HepG2 (cell line): Measurements from ENCODE around the gene CSK. TPM values are rescaled to one million over a fixed set of nuclear protein-coding genes. Genes with fewer than 3 reads are reported as not detected.

Source experiments
- KDM4B ChIP-seq: sonication (generic); formaldehyde crosslinking; IDR thresholded peaks from 2 replicates; pipeline ENCODE4 v1.4.0; 2020; ENCODE audit warnings: missing genetic modification reagents
- NFE2 ChIP-seq: sonication (generic); formaldehyde crosslinking; IDR thresholded peaks from 2 replicates; pipeline ENCODE4 v1.4.0; 2020; ENCODE audit warnings: missing genetic modification reagents
- NFKBIZ ChIP-seq: IDR thresholded peaks from 2 replicates; pipeline ENCODE4 v1.6.1; 2018; ENCODE audit warnings: missing genetic modification reagents, missing compliant biosample characterization
- NR2C2 ChIP-seq: sonication (generic); formaldehyde crosslinking; IDR thresholded peaks from 2 replicates; pipeline ENCODE4 v1.4.0; 2020; ENCODE audit warnings: missing genetic modification reagents, mild to moderate bottlenecking, moderate library complexity, borderline replicate concordance
- RFXANK ChIP-seq: IDR thresholded peaks from 2 replicates; pipeline ENCODE4 v1.6.1; 2016
- TEAD2 ChIP-seq: sonication (generic); formaldehyde crosslinking; IDR thresholded peaks from 2 replicates; pipeline ENCODE4 v1.9.0; 2021; ENCODE audit warnings: missing genetic modification reagents
- ZKSCAN8 ChIP-seq: IDR thresholded peaks from 2 replicates; pipeline ENCODE4 v1.6.1; 2016; ENCODE audit warnings: borderline replicate concordance, missing genetic modification reagents, missing compliant biosample characterization
- ZNF12 ChIP-seq: sonication (generic); formaldehyde crosslinking; IDR thresholded peaks from 2 replicates; pipeline ENCODE4 v1.5.0; 2020; ENCODE audit warnings: missing genetic modification reagents
- ZNF143 ChIP-seq: sonication (generic); formaldehyde crosslinking; IDR thresholded peaks from 2 replicates; pipeline ENCODE4 v1.4.0; 2020; ENCODE audit warnings: missing genetic modification reagents
- ZNF160 ChIP-seq: sonication (generic); formaldehyde crosslinking; IDR thresholded peaks from 2 replicates; pipeline ENCODE4 v1.8.0; 2022; ENCODE audit warnings: mild to moderate bottlenecking, inconsistent platforms, missing genetic modification reagents
- ZNF282 ChIP-seq: fragments of 450-650 bp; IDR thresholded peaks from 2 replicates; pipeline ENCODE4 v1.6.1; 2018; ENCODE audit not compliant: partially characterized antibody
- ZNF350 ChIP-seq: sonication (generic); formaldehyde crosslinking; IDR thresholded peaks from 2 replicates; pipeline ENCODE4 v1.4.0; 2020; ENCODE audit warnings: mild to moderate bottlenecking, low read depth, missing genetic modification reagents, borderline replicate concordance
- polyA plus RNA-seq, 8 experiments: library from polyadenylated mRNA; depleted of rRNA in 3 of 8; stranded (reverse) in 7 of 8; unstranded in 1 of 8; fragments of >200 nt; fragmentation: Illumina TruSeq in 4 of 8; extraction: Trizol in 4 of 8; gene quantifications; 2 replicates each; pipeline versions ENCODE4 v1.2.1 to v1.2.3, GENCODE V29; 2011 to 2016; ENCODE audit warnings: low read depth in 4 of 8, missing spikeins in 1 of 8, mixed read lengths in 1 of 8; ENCODE audit not compliant: insufficient read depth in 1 of 8
- total RNA-seq, 5 experiments: library from RNA; depleted of rRNA; stranded (reverse); fragments of >200 nt; fragmentation: Illumina TruSeq; extraction: Trizol; gene quantifications; 2 replicates each; pipeline ENCODE4 v1.2.3, GENCODE V29; 2016; ENCODE audit warnings: low read depth in 1 of 5
- TF ChIP-seq, protein P1 (sequence below): sonication (generic); formaldehyde crosslinking; IDR thresholded peaks from 2 replicates; pipeline ENCODE4 v1.4.0; 2020; ENCODE audit warnings: missing genetic modification reagents, mild to moderate bottlenecking, borderline replicate concordance
- TF ChIP-seq, protein P2 (sequence below): IDR thresholded peaks from 2 replicates; pipeline ENCODE4 v1.6.1; 2016; ENCODE audit warnings: mild to moderate bottlenecking, missing biosample characterization, missing genetic modification reagents
- TF ChIP-seq, protein P3 (sequence below): sonication (generic); formaldehyde crosslinking; IDR thresholded peaks from 2 replicates; pipeline ENCODE4 v1.4.0; 2020; ENCODE audit warnings: missing genetic modification reagents, mild to moderate bottlenecking, borderline replicate concordance
- TF ChIP-seq, protein P4 (sequence below): sonication (generic); formaldehyde crosslinking; IDR thresholded peaks from 2 replicates; pipeline ENCODE4 v1.5.0; 2020; ENCODE audit warnings: missing genetic modification reagents, mild to moderate bottlenecking, borderline replicate concordance
- TF ChIP-seq, protein P5 (sequence below): sonication (generic); formaldehyde crosslinking; IDR thresholded peaks from 2 replicates; pipeline ENCODE4 v1.4.0; 2020; ENCODE audit warnings: low read depth, mild to moderate bottlenecking, missing genetic modification reagents

CSK gene
- total and polyA plus RNA-seq, 2 of the 13 experiments (the other 11 are each of a cell fraction or from before 2014, with no cell fraction given), result 12.5 to 21.3 TPM

DNA sequence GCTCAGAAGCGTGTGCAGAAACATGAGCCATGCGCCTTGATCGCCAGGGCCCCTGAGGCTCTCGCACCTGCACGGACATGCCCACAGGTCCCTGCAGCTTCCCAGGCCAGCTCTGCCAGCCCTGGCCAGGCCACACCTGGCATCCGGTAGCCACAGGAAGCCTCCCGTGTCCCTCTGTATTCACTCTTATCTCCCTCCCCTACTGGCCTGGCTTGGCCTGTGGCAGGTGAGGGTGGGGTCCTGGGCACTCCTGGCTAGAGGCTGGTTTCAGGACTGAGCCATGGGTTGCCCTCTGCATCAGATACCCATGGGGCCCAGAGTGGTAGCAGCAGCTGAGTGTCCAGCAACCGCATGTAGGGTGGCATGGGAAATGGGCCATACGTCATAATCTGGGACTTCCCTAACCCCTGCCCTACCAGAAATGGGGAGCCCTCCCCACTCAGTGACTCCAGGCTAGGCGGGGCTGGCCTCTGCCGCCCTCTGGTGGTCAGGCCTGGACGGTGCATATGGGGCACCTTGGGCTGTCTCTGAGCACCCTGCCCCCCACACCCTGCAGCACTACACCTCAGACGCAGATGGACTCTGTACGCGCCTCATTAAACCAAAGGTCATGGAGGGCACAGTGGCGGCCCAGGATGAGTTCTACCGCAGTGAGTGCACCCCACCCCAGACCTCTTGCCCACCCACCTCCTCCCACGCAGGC, 18.1 kb downstream of the CSK start (continued):
- TF ChIP-seq, protein P1, sequence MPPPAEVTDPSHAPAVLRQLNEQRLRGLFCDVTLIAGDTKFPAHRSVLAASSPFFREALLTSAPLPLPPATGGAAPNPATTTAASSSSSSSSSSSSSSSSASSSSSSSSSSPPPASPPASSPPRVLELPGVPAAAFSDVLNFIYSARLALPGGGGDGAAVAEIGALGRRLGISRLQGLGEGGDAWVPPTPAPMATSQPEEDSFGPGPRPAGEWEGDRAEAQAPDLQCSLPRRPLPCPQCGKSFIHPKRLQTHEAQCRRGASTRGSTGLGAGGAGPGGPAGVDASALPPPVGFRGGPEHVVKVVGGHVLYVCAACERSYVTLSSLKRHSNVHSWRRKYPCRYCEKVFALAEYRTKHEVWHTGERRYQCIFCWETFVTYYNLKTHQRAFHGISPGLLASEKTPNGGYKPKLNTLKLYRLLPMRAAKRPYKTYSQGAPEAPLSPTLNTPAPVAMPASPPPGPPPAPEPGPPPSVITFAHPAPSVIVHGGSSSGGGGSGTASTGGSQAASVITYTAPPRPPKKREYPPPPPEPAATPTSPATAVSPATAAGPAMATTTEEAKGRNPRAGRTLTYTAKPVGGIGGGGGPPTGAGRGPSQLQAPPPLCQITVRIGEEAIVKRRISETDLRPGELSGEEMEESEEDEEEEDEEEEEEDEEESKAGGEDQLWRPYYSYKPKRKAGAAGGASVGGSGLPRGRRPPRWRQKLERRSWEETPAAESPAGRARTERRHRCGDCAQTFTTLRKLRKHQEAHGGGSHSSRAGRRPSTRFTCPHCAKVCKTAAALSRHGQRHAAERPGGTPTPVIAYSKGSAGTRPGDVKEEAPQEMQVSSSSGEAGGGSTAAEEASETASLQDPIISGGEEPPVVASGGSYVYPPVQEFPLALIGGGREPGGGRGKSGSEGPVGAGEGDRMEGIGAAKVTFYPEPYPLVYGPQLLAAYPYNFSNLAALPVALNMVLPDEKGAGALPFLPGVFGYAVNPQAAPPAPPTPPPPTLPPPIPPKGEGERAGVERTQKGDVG, result no peak
- TF ChIP-seq TEAD2, result no peak
- no peak for TF ChIP-seq NR2C2
- TF ChIP-seq KDM4B (CRISPR knock-in tag), result no peak
- TF ChIP-seq ZNF160 (CRISPR knock-in tag), result no peak
- TF ChIP-seq ZNF350 (CRISPR knock-in tag), result peak; percentile 60; the same call in 1 of the 2 replicates
- TF ChIP-seq ZKSCAN8, result no peak
- no peak for TF ChIP-seq RFXANK (CRISPR knock-in tag)
- no peak for TF ChIP-seq ZNF282
- TF ChIP-seq, protein P2, sequence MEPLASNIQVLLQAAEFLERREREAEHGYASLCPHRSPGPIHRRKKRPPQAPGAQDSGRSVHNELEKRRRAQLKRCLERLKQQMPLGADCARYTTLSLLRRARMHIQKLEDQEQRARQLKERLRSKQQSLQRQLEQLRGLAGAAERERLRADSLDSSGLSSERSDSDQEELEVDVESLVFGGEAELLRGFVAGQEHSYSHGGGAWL (CRISPR knock-in tag), result no peak
- no peak for TF ChIP-seq NFKBIZ (CRISPR knock-in tag)
- TF ChIP-seq, protein P3, sequence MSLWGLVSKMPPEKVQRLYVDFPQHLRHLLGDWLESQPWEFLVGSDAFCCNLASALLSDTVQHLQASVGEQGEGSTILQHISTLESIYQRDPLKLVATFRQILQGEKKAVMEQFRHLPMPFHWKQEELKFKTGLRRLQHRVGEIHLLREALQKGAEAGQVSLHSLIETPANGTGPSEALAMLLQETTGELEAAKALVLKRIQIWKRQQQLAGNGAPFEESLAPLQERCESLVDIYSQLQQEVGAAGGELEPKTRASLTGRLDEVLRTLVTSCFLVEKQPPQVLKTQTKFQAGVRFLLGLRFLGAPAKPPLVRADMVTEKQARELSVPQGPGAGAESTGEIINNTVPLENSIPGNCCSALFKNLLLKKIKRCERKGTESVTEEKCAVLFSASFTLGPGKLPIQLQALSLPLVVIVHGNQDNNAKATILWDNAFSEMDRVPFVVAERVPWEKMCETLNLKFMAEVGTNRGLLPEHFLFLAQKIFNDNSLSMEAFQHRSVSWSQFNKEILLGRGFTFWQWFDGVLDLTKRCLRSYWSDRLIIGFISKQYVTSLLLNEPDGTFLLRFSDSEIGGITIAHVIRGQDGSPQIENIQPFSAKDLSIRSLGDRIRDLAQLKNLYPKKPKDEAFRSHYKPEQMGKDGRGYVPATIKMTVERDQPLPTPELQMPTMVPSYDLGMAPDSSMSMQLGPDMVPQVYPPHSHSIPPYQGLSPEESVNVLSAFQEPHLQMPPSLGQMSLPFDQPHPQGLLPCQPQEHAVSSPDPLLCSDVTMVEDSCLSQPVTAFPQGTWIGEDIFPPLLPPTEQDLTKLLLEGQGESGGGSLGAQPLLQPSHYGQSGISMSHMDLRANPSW (CRISPR knock-in tag), result no peak
- TF ChIP-seq NFE2 (CRISPR knock-in tag), result no peak
- no peak for TF ChIP-seq ZNF143 (CRISPR knock-in tag)
- TF ChIP-seq, protein P4, sequence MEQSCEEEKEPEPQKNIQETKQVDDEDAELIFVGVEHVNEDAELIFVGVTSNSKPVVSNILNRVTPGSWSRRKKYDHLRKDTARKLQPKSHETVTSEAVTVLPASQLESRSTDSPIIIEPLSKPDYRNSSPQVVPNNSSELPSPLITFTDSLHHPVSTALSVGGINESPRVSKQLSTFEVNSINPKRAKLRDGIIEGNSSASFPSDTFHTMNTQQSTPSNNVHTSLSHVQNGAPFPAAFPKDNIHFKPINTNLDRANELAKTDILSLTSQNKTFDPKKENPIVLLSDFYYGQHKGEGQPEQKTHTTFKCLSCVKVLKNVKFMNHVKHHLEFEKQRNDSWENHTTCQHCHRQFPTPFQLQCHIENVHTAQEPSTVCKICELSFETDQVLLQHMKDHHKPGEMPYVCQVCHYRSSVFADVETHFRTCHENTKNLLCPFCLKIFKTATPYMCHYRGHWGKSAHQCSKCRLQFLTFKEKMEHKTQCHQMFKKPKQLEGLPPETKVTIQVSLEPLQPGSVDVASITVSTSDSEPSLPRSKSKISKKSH (CRISPR knock-in tag), result no peak
- TF ChIP-seq, protein P5, sequence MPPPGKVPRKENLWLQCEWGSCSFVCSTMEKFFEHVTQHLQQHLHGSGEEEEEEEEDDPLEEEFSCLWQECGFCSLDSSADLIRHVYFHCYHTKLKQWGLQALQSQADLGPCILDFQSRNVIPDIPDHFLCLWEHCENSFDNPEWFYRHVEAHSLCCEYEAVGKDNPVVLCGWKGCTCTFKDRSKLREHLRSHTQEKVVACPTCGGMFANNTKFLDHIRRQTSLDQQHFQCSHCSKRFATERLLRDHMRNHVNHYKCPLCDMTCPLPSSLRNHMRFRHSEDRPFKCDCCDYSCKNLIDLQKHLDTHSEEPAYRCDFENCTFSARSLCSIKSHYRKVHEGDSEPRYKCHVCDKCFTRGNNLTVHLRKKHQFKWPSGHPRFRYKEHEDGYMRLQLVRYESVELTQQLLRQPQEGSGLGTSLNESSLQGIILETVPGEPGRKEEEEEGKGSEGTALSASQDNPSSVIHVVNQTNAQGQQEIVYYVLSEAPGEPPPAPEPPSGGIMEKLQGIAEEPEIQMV, result no peak
- TF ChIP-seq ZNF12 (CRISPR knock-in tag), result no peak
